Mesothelial cell of epicardium (in vitro differentiated cells): ENCODE data around the gene APRT. TPM values are rescaled to one million over a fixed set of nuclear protein-coding genes. Genes with fewer than 3 reads are reported as not detected.

ENCODE experiments used
- DNase-seq, 2 experiments: peaks; one replicate each; pipeline ENCODE4 v3.0.0; 2021; ENCODE audit warnings: low spot score in 2 of 2; ENCODE audit not compliant: unreplicated experiment in 2 of 2
- H3K27ac Mint-ChIP-seq: 2 replicates; pipeline ENCODE4 v1.8.0; 2021; ENCODE audit warnings: mixed read lengths
- H3K27me3 Mint-ChIP-seq: 2 replicates; pipeline ENCODE4 v1.8.0; 2021; ENCODE audit warnings: low read depth, mixed read lengths
- H3K36me3 Mint-ChIP-seq: 2 replicates; pipeline ENCODE4 v1.8.0; 2021; ENCODE audit warnings: mixed read lengths
- H3K4me1 Mint-ChIP-seq: 2 replicates; pipeline ENCODE4 v1.8.0; 2021; ENCODE audit warnings: mixed read lengths
- H3K4me3 Mint-ChIP-seq: 2 replicates; pipeline ENCODE4 v1.8.0; 2021; ENCODE audit warnings: mild to moderate bottlenecking, moderate library complexity, mixed read lengths
- H3K9me3 Mint-ChIP-seq: 2 replicates; pipeline ENCODE4 v1.8.0; 2021; ENCODE audit warnings: mixed read lengths
- CTCF ChIP-seq: fragments of 200-600 bp; sonication (generic); IDR thresholded peaks from one replicate; pipeline ENCODE4 v1.5.0; 2021; ENCODE audit warnings: antibody characterized with exemption; ENCODE audit not compliant: unreplicated experiment
- total RNA-seq: library from RNA; stranded (reverse); gene quantifications from 3 replicates; pipeline ENCODE4 v1.2.1, GENCODE V29; 2021

The APRT gene
- total RNA-seq, 1 donor from 2014 or later: 96.2 TPM

DNA sequence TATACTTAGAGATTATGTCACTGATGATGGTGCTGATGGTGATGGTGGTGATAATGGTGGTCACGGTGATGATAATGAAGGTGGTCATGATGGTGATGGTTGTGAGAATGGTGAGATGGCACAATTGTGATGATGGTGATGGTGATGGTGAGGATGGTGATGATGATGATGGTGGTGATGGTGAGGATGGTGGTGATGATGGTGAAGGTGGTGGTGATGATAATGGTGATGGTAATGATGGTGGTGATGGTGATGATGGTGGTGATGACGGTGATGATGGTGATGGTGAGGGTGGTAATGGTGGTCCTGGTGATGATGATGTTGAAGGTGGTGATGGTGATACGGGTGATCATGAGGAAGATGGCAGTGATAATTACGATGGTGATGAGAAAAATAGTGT lies 13.7 kb downstream of the APRT start:
- no peak for DNase-seq
- H3K4me1 Mint-ChIP-seq: no peaks in the 10 kb centered on the region
- TF ChIP-seq CTCF: no peak
- H3K36me3 Mint-ChIP-seq: no peaks in the 10 kb centered on the region
- H3K9me3 Mint-ChIP-seq: no peaks in the 10 kb centered on the region
- no peak overlapping the region for H3K4me3 Mint-ChIP-seq
- H3K27me3 Mint-ChIP-seq: no peaks in the 10 kb centered on the region
- no peak overlapping the region for H3K27ac Mint-ChIP-seq

DNA sequence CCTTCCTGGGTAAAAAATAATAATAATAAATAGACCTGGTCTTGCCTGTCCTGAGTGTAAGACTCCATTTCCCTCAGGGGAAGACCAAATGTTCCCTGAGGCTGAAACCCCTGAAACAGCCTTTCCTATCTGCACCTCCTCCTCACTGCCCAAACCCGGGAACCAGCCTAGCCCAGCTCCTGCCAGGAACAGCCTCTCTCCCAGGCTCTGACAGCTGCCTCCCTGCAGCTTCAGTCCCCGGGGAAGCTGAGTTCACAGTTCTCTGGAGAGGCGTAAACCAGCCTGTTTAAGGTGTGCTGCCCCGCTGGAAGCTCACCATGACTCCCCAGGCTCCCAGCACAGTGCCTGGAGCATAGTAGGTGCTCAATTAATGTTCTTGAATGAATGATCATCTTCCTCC lies 15.4 kb downstream of the APRT start:
- H3K4me1 Mint-ChIP-seq: no peaks in the 10 kb centered on the region
- no peak for TF ChIP-seq CTCF
- H3K27ac Mint-ChIP-seq: no peak overlapping the region
- H3K36me3 Mint-ChIP-seq: no peaks in the 10 kb centered on the region
- H3K9me3 Mint-ChIP-seq: no peaks in the 10 kb centered on the region
- peaks cover 2% of the 10 kb centered on the region for H3K27me3 Mint-ChIP-seq
- no peak for DNase-seq
- H3K4me3 Mint-ChIP-seq: no peak overlapping the region

DNA sequence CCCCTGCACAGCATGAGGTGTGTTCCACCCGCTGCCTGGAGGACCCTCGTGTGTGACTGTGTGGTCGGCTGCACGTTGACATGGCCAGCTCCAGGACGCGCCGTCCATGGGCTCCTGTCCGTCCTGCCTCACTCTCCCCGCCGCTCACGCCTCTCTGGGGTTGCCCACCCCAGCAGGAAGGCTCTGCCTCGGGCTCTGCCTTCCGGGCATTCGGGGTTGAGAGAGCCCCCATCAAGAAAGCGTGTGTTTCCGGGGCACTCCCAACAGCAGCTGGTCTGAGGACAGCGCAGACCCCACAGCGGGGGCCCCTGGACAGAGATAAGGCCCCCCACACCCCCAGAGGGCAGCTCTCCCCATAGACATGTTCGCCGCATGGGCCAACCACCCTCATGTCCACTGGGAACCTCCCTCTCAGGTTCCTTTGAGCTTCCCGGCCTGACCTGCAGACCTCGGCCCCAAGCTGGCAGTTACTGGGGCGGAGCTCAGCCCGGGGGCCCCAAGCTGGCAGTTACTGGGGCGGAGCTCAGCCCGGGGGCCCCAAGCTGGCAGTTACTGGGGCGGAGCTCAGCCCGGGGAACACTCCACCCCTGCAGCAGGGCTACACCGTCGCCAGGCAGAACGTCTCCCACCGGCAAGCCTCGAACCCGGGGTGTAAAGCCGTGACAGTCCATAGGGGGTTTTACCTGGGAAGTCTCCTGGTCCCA lies 18.3 kb downstream of the APRT start:
- H3K27me3 Mint-ChIP-seq: peaks cover 8% of the 10 kb centered on the region
- H3K36me3 Mint-ChIP-seq: no peaks in the 10 kb centered on the region
- H3K27ac Mint-ChIP-seq: no peak overlapping the region
- H3K9me3 Mint-ChIP-seq: no peaks in the 10 kb centered on the region
- H3K4me3 Mint-ChIP-seq: no peak overlapping the region
- no peak for TF ChIP-seq CTCF
- no peak for DNase-seq
- H3K4me1 Mint-ChIP-seq: no peaks in the 10 kb centered on the region

GRCh38 chr16:88792668-88793250 lies 19.0 kb downstream of the APRT start:
- Mint-ChIP-seq H3K27me3 (peaks cover 11% of the 10 kb centered on the region), H3K4me1 (no peaks in the 10 kb centered on the region), H3K9me3 (no peaks in the 10 kb centered on the region), H3K27ac (no peak overlapping the region), H3K36me3 (no peaks in the 10 kb centered on the region), H3K4me3 (no peak overlapping the region)
- TF ChIP-seq CTCF: no peak
- DNase-seq: no peak

GRCh38 chr16:88792078-88792550 lies 19.6 kb downstream of the APRT start:
- Mint-ChIP-seq H3K4me1 (no peaks in the 10 kb centered on the region), H3K36me3 (no peaks in the 10 kb centered on the region), H3K9me3 (no peaks in the 10 kb centered on the region), H3K4me3 (no peak overlapping the region), H3K27ac (no peak overlapping the region), H3K27me3 (peaks cover 11% of the 10 kb centered on the region)
- no peak for TF ChIP-seq CTCF
- no peak for DNase-seq
